Hepatocyte (in vitro differentiated cells): ENCODE results near the gene SPATA9. TPM values are rescaled to one million over a fixed set of nuclear protein-coding genes. Genes with fewer than 3 reads are reported as not detected.

Experiments
- DNase-seq: peaks from one replicate; pipeline ENCODE4 v3.0.0-alpha.2; 2016; ENCODE audit warnings: low spot score
- H2AFZ ChIP-seq: fragments of 200-600 bp; sonication (generic); 2 replicates; pipeline ENCODE4 v1.6.0; 2016; ENCODE audit warnings: antibody characterized with exemption, mild to moderate bottlenecking
- H3K27ac ChIP-seq: fragments of 200-600 bp; sonication (generic); 2 replicates; pipeline ENCODE4 v1.5.1; 2016; ENCODE audit warnings: mild to moderate bottlenecking
- H3K27me3 ChIP-seq: fragments of 200-600 bp; sonication (generic); 2 replicates; pipeline ENCODE4 v1.6.1; 2016
- H3K36me3 ChIP-seq: fragments of 200-600 bp; sonication (generic); replicated peaks from 2 replicates; pipeline ENCODE4 v1.5.1; 2016; ENCODE audit warnings: low read depth; ENCODE audit not compliant: insufficient read depth
- H3K4me1 ChIP-seq: fragments of 200-600 bp; sonication (generic); 2 replicates; pipeline ENCODE4 v1.5.1; 2016; ENCODE audit warnings: mild to moderate bottlenecking, moderate library complexity; ENCODE audit not compliant: insufficient read depth
- H3K4me2 ChIP-seq: fragments of 200-600 bp; sonication (generic); 2 replicates; pipeline ENCODE4 v1.6.0; 2016
- H3K4me3 ChIP-seq: fragments of 200-600 bp; sonication (generic); 2 replicates; pipeline ENCODE4 v1.5.1; 2016; ENCODE audit warnings: mild to moderate bottlenecking
- H3K79me2 ChIP-seq: fragments of 200-600 bp; sonication (generic); 2 replicates; pipeline ENCODE4 v1.6.0; 2017; ENCODE audit warnings: mild to moderate bottlenecking
- H3K9me2 ChIP-seq: fragments of 200-600 bp; sonication (generic); replicated peaks from 2 replicates; pipeline ENCODE4 v1.6.0; 2017; ENCODE audit warnings: mild to moderate bottlenecking; ENCODE audit not compliant: insufficient read depth
- H3K9me3 ChIP-seq: fragments of 200-600 bp; sonication (generic); 2 replicates; pipeline ENCODE4 v1.5.1; 2016; ENCODE audit warnings: low read depth, mild to moderate bottlenecking
- H4K20me1 ChIP-seq: fragments of 200-600 bp; sonication (generic); 2 replicates; pipeline ENCODE4 v1.6.0; 2016; ENCODE audit warnings: mild to moderate bottlenecking; ENCODE audit not compliant: insufficient read depth, poor library complexity, severe bottlenecking
- CTCF ChIP-seq: fragments of 200-600 bp; sonication (generic); IDR thresholded peaks from 2 replicates; pipeline ENCODE4 v1.5.1; 2016; ENCODE audit warnings: antibody characterized with exemption, mild to moderate bottlenecking; ENCODE audit not compliant: poor library complexity
- EZH2 ChIP-seq: fragments of 200-600 bp; sonication (generic); IDR thresholded peaks from 2 replicates; pipeline ENCODE4 v1.6.1; 2016; ENCODE audit warnings: antibody characterized with exemption, mild to moderate bottlenecking, borderline replicate concordance
- EZH2phosphoT487 ChIP-seq: fragments of 200-600 bp; sonication (generic); IDR thresholded peaks from one replicate; pipeline ENCODE4 v1.6.1; 2018; ENCODE audit warnings: antibody characterized with exemption, mild to moderate bottlenecking, low read depth, moderate library complexity; ENCODE audit not compliant: unreplicated experiment, severe bottlenecking
- WGBS: methylation state at CpG from one replicate; pipeline ENCODE4 v1.1.6; 2016; ENCODE audit warnings: low lambda C conversion rate; ENCODE audit errors: missing lambda C conversion rate; 5-methylcytosine and 5-hydroxymethylcytosine counted together
- polyA plus RNA-seq: library from polyadenylated mRNA; unstranded; fragments of >200 nt; fragmentation: Nextera tagmentation; extraction: Ambion mirVana; gene quantifications from 2 replicates; pipeline ENCODE4 v1.2.1, GENCODE V29; 2016
- total RNA-seq: library from RNA; depleted of rRNA; stranded (reverse); fragments of >200 nt; gene quantifications from 2 replicates; pipeline ENCODE4 v1.2.3, GENCODE V29; 2014

Gene SPATA9
- total and polyA plus RNA-seq, 2 experiments from 2014 or later, result 0.33 to 1.2 TPM

GRCh38 chr5:95655575-95655974 lies 27.2 kb downstream of the SPATA9 start:
- Histone ChIP-seq H4K20me1 (no peaks in the 10 kb centered on the region), H3K9me2 (no peaks in the 10 kb centered on the region), H3K4me1 (no peaks in the 10 kb centered on the region), H3K4me3 (no peak overlapping the region), H3K4me2 (no peak overlapping the region), H3K27ac (no peak overlapping the region), H3K9me3 (no peaks in the 10 kb centered on the region), H3K36me3 (no peaks in the 10 kb centered on the region), H2AFZ (no peak overlapping the region), H3K27me3 (no peaks in the 10 kb centered on the region), H3K79me2 (no peaks in the 10 kb centered on the region)
- 28% methylated on average over 1 of the region's 1 CpG for WGBS
- no peak for TF ChIP-seq EZH2phosphoT487
- no peak for TF ChIP-seq CTCF
- TF ChIP-seq EZH2, result no peak
- DNase-seq, result no peak

GRCh38 chr5:95654196-95654595 lies 28.6 kb downstream of the SPATA9 start:
- TF ChIP-seq EZH2, result no peak
- TF ChIP-seq CTCF, result no peak
- TF ChIP-seq EZH2phosphoT487, result no peak
- Histone ChIP-seq H3K4me3 (no peak overlapping the region), H3K9me3 (no peaks in the 10 kb centered on the region), H3K4me2 (no peak overlapping the region), H3K79me2 (no peaks in the 10 kb centered on the region), H3K27me3 (no peaks in the 10 kb centered on the region), H3K36me3 (no peaks in the 10 kb centered on the region), H2AFZ (no peak overlapping the region), H3K27ac (no peak overlapping the region), H4K20me1 (no peaks in the 10 kb centered on the region), H3K9me2 (no peaks in the 10 kb centered on the region), H3K4me1 (no peaks in the 10 kb centered on the region)
- WGBS, result 98% methylated on average over 3 of the region's 3 CpGs
- no peak for DNase-seq

GRCh38 chr5:95652849-95653248 lies 29.9 kb downstream of the SPATA9 start:
- Histone ChIP-seq H3K9me3 (no peaks in the 10 kb centered on the region), H2AFZ (no peak overlapping the region), H3K27ac (no peak overlapping the region), H3K36me3 (no peaks in the 10 kb centered on the region), H3K79me2 (no peaks in the 10 kb centered on the region), H3K4me1 (no peaks in the 10 kb centered on the region), H3K9me2 (no peaks in the 10 kb centered on the region), H3K4me2 (no peak overlapping the region), H4K20me1 (no peaks in the 10 kb centered on the region), H3K27me3 (no peaks in the 10 kb centered on the region), H3K4me3 (no peak overlapping the region)
- WGBS, result 67% methylated on average over 1 of the region's 1 CpG
- no peak for TF ChIP-seq CTCF
- TF ChIP-seq EZH2, result no peak
- TF ChIP-seq EZH2phosphoT487, result no peak
- no peak for DNase-seq
